Fibroblast of pulmonary artery (primary cell): Measurements from ENCODE around the gene CFAP73.

Source experiments
- DNase-seq: peaks from one replicate; pipeline ENCODE4 v3.0.0-alpha.2; 2010; ENCODE audit warnings: low read depth
- H3K4me3 ChIP-seq: replicated peaks from 2 replicates; pipeline ENCODE4 v1.5.1; 2011; ENCODE audit warnings: low read depth, mild to moderate bottlenecking, control low read depth, low read length, moderate library complexity
- CTCF ChIP-seq: IDR thresholded peaks from 2 replicates; pipeline ENCODE4 v1.5.1; 2011; ENCODE audit warnings: mild to moderate bottlenecking, control low read depth, low read length, inconsistent platforms; ENCODE audit errors: missing control alignments

CFAP73 gene

GRCh38 chr12:113189361-113189760, 39.8 kb downstream of the CFAP73 start:
- TF ChIP-seq CTCF = no peak
- no peak overlapping the region for H3K4me3 ChIP-seq
- DNase-seq = no peak

- no peak for TF ChIP-seq CTCF
- DNase-seq = peak; percentile 48
Measured at GRCh38 chr12:113190761-113191160, 41.2 kb downstream of the CFAP73 start.

GRCh38 chr12:113191227-113191626, 41.7 kb downstream of the CFAP73 start:
- H3K4me3 ChIP-seq = no peak overlapping the region
- TF ChIP-seq CTCF = no peak
- no peak for DNase-seq

More at GRCh38 chr12:113190761-113191160, 41.2 kb downstream of the CFAP73 start:
- H3K4me3 ChIP-seq = no peak overlapping the region

- no peak for TF ChIP-seq CTCF
- H3K4me3 ChIP-seq = no peak overlapping the region
Measured at GRCh38 chr12:113194971-113195391, 45.5 kb downstream of the CFAP73 start.

DNA sequence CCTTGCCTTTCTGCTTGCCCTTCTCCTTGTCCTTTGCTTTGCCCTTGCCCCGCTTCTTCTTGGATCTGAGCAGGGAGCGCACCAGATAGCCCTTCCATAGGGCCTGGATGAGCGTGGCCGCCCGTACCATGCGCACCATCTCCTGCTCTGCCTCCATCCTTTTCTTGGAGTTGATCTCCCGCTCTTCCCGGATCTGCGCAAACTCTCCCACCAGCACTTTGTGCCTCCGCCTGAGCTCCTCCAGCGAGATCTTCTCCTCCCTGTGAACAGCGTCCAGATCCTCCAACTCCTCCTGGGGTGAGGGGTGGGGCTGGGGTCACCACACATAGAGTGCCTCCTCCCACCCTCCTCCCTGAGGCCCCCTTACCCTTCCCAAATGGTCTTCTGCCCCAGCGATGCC, 46.1 kb downstream of the CFAP73 start:
- no peak overlapping the region for H3K4me3 ChIP-seq
- no peak for TF ChIP-seq CTCF
- DNase-seq = no peak

More at GRCh38 chr12:113194971-113195391, 45.5 kb downstream of the CFAP73 start:
- DNase-seq = peak; percentile 35

DNA sequence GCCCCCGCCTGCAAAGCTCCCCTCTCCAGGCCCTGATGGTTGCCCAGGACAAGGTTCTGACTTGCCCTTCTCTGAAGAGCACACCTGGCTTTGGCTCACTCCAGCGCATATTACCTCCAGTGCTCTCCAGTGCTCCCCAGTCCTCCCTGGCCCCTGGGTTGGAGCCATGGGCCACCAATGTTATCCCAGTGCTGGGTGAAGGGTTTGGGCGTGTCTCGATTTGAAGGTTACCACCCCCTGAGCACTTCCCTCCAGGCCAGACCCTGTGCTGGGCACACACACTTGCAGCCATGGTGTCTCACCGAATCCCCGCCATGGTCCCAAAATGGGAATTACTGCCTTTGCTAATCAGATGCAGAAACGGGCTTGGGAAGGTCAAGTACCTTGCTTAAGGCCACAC, 47.1 kb downstream of the CFAP73 start:
- no peak for TF ChIP-seq CTCF
- DNase-seq = no peak
- no peak overlapping the region for H3K4me3 ChIP-seq

DNA sequence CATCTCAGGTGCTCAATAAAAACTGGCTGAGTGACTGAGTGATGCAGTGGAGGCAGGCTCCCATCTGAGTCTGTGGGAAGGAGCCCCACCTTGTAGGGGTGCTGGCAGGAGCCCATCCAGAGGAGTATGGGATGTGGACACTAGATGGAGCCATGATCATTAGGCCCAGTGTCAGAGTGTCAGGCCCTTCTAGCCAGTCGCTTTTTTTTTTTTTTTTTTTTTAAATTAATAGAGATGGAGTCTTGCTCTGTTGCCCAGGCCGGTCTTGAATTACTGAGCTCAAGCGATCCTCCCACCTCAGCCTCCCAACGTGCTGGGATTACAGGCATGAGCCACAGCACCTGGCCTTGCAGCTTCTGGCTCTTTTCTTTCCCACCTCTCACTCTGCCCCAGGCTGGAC, 47.5 kb downstream of the CFAP73 start:
- H3K4me3 ChIP-seq = no peak overlapping the region
- peak; percentile 82 for TF ChIP-seq CTCF
- DNase-seq = peak; percentile 88
